K562 (cell line): Measurements from ENCODE around the gene CDRT15. TPM values are rescaled to one million over a fixed set of nuclear protein-coding genes. Genes with fewer than 3 reads are reported as not detected.

Experiments used
- ATAC-seq: fragments of 200-7000 bp; cut with Tn5 transposase; 3 replicates; pipeline ENCODE4 v1.9.1; 2020; ENCODE audit warnings: moderate library complexity
- BruUV-seq: library from RNA; stranded (reverse); fragments of 400-500 nt; replicated peaks from 2 replicates; lab custom pipeline; 2021; lab: Mats Ljungman, UMichigan
- CTCF ChIA-PET: fragments of 300-600 bp; formaldehyde crosslinking; extraction: SDS; loops from one replicate; lab custom pipeline; 2021; ENCODE audit warnings: low intra/inter-chr PET ratio; lab: Yijun Ruan, JAX
- POLR2A ChIA-PET: fragments of 300-600, 350-650 bp; sonication (Branson Sonifier 250); formaldehyde crosslinking; extraction: SDS; loops from one replicate; lab custom pipeline; 2021; ENCODE audit warnings: antibody characterized with exemption, inconsistent platforms; lab: Yijun Ruan, JAX
- DNase-seq, 4 experiments: peaks; one replicate each; pipeline versions ENCODE4 v3.0.0 to v3.0.0-alpha.2; 2011 to 2018; ENCODE audit warnings: low spot score in 3 of 4, mixed read lengths in 3 of 4; ENCODE audit errors: extremely low read depth in 1 of 4
- FAIRE-seq: peaks from 2 replicates; lab custom pipeline; 2011; peaks lifted over from hg19 to GRCh38; lab: Jason Lieb, UNC
- H2AFZ ChIP-seq: 2 replicates; pipeline ENCODE4 v1.6.0; 2011; ENCODE audit warnings: low read depth, low read length, control low read depth, inconsistent platforms
- H3K27ac ChIP-seq: fragments of 200-600 bp; 3 replicates; pipeline ENCODE4 v1.8.0; 2011; ENCODE audit warnings: low read depth, mild to moderate bottlenecking, control low read depth, inconsistent platforms, low read length, moderate library complexity, mixed read lengths; ENCODE audit errors: extremely low read depth
- H3K27me3 ChIP-seq, 2 experiments: fragments of 300-600 bp in 1 of 2; 2 replicates in 1 of 2; 3 replicates in 1 of 2; pipeline versions ENCODE4 v1.6.0 to v1.8.0; 2011; ENCODE audit warnings: inconsistent platforms in 2 of 2, low read length in 2 of 2, mild to moderate bottlenecking in 1 of 2, mixed read lengths in 1 of 2, moderate library complexity in 1 of 2; ENCODE audit not compliant: control insufficient read depth in 2 of 2, insufficient read depth in 2 of 2
- H3K36me3 ChIP-seq: fragments of 300-600 bp; 3 replicates; pipeline ENCODE4 v1.8.0; 2011; ENCODE audit warnings: mild to moderate bottlenecking, low read length, inconsistent platforms; ENCODE audit not compliant: control insufficient read depth, insufficient read depth
- H3K4me1 ChIP-seq, 2 experiments: fragments of 200-600 bp in 1 of 2; replicated peaks in 1 of 2; 2 replicates in 1 of 2; 3 replicates in 1 of 2; pipeline versions ENCODE4 v1.5.1 to v1.8.0; 2011; ENCODE audit warnings: inconsistent platforms in 2 of 2, low read length in 2 of 2, mild to moderate bottlenecking in 1 of 2, mixed read lengths in 1 of 2, moderate library complexity in 1 of 2; ENCODE audit not compliant: control insufficient read depth in 2 of 2, insufficient read depth in 2 of 2
- H3K4me2 ChIP-seq: 2 replicates; pipeline ENCODE4 v1.6.1; 2011; ENCODE audit warnings: low read length, control low read depth, inconsistent platforms, mixed read lengths; ENCODE audit not compliant: insufficient read depth
- H3K4me3 ChIP-seq: fragments of 200-600 bp; sonication (generic), shearing (Covaris generic); 2 replicates; pipeline ENCODE4 v1.5.1; 2016; ENCODE audit warnings: control low read depth, inconsistent platforms
- H3K79me2 ChIP-seq: fragments of 200-600 bp; 3 replicates; pipeline ENCODE4 v1.8.0; 2011; ENCODE audit warnings: low read length, inconsistent platforms; ENCODE audit not compliant: control insufficient read depth, insufficient read depth
- H3K9ac ChIP-seq, 2 experiments: 2 replicates each; pipeline versions ENCODE4 v1.6.0 to v1.6.1; 2011; ENCODE audit warnings: low read depth in 2 of 2, low read length in 2 of 2, control low read depth in 1 of 2, inconsistent platforms in 1 of 2, mild to moderate bottlenecking in 1 of 2, mixed read lengths in 1 of 2; ENCODE audit not compliant: insufficient read depth in 1 of 2
- H3K9me1 ChIP-seq: one replicate; pipeline ENCODE4 v1.6.0; 2011; ENCODE audit warnings: inconsistent platforms, mild to moderate bottlenecking, low read length, moderate library complexity; ENCODE audit not compliant: control insufficient read depth, insufficient read depth
- H3K9me3 ChIP-seq: replicated peaks from 2 replicates; pipeline ENCODE4 v1.5.1; 2011; ENCODE audit warnings: low read depth, low read length, inconsistent platforms; ENCODE audit not compliant: control insufficient read depth, insufficient read depth
- H4K20me1 ChIP-seq: replicated peaks from 2 replicates; pipeline ENCODE4 v1.6.1; 2011; ENCODE audit warnings: low read length, inconsistent platforms, mixed read lengths; ENCODE audit not compliant: control insufficient read depth, insufficient read depth
- MEF2A ChIP-seq: IDR thresholded peaks from 2 replicates; pipeline ENCODE4 v1.6.1; 2011; ENCODE audit warnings: low read depth, mild to moderate bottlenecking, low read length, moderate library complexity; ENCODE audit not compliant: control insufficient read depth
- RB1 ChIP-seq: fragments of 450-650 bp; IDR thresholded peaks from 2 replicates; pipeline ENCODE4 v1.6.1; 2017; ENCODE audit warnings: low read depth, mild to moderate bottlenecking
- ZNF239 ChIP-seq: fragments of 250-450 bp; sonication (Bioruptor Pico); IDR thresholded peaks from 2 replicates; pipeline ENCODE4 v1.4.0; 2020; ENCODE audit warnings: mild to moderate bottlenecking
- ZNF551 ChIP-seq: fragments of 250-450 bp; sonication (Bioruptor Pico); IDR thresholded peaks from 2 replicates; pipeline ENCODE4 v1.5.0; 2021; ENCODE audit warnings: mild to moderate bottlenecking, moderate library complexity
- ZNF77 ChIP-seq: fragments of 250-450 bp; sonication (Bioruptor Pico); IDR thresholded peaks from 2 replicates; pipeline ENCODE4 v1.5.0; 2020
- WGBS: fragments of 100-300 bp; shearing (Covaris generic); methylation state at CpG from one replicate; pipeline ENCODE4 v1.1.6; 2016; ENCODE audit warnings: low coverage, mixed read lengths; ENCODE audit not compliant: insufficient coverage; ENCODE audit errors: missing lambda C conversion rate; 5-methylcytosine and 5-hydroxymethylcytosine counted together
- in situ Hi-C: fragments of 300-500 bp; cut with MboI; formaldehyde crosslinking; loops from 4 replicates; pipeline ENCODE4 v1.15.0; 2018; ENCODE audit warnings: inconsistent platforms, mixed read lengths
- intact Hi-C: fragments of 100-400 bp; cut with micrococcal nuclease; formaldehyde crosslinking; loops from 2 replicates; pipeline ENCODE4 v1.14.2; 2022
- polyA plus RNA-seq, 8 experiments: library from polyadenylated mRNA; depleted of rRNA in 4 of 8; stranded (reverse) in 5 of 8; unstranded in 3 of 8; fragments of >200 nt; fragmentation: Nextera tagmentation in 2 of 8; fragmentation: Illumina TruSeq in 1 of 8; extraction: Ambion mirVana in 2 of 8; extraction: Trizol in 1 of 8; gene quantifications; 2 replicates each; pipeline versions ENCODE4 v1.2.1 to v1.2.3, GENCODE V29; 2011 to 2014; ENCODE audit warnings: inconsistent platforms in 1 of 8, missing spikeins in 1 of 8
- total RNA-seq, 7 experiments: library from RNA; depleted of rRNA in 6 of 7; stranded (reverse); fragments of >200 nt in 6 of 7; fragmentation: Illumina TruSeq in 2 of 7; extraction: Trizol in 2 of 7; gene quantifications; 2 replicates each; pipeline versions ENCODE4 v1.2.1 to v1.2.3, GENCODE V29; 2011 to 2021; ENCODE audit warnings: low replicate concordance in 1 of 7
- TF ChIP-seq, protein P1 (sequence below): fragments of 250-450 bp; sonication (Bioruptor Pico); IDR thresholded peaks from 2 replicates; pipeline ENCODE4 v1.8.0; 2022; ENCODE audit warnings: moderate library complexity, mild to moderate bottlenecking, inconsistent platforms

The CDRT15 gene
- total and polyA plus RNA-seq, 9 of the 15 experiments (the other 6 are each of a cell fraction or from before 2014, with no cell fraction given): not detected

GRCh38 chr17:14211246-14211645 lies 25.4 kb downstream of the CDRT15 start:
- H3K4me2 ChIP-seq: no peak overlapping the region
- in situ Hi-C loops (no loop called here), intact Hi-C loops (no loop called here)
- no peak overlapping the region for H3K27ac ChIP-seq
- ATAC-seq (no peak), DNase-seq (no peak), FAIRE-seq (no peak)
- peaks cover 0 to 13% of the 10 kb centered on the region in 2 experiments; a peak in 3 of 5 replicates for H3K4me1 ChIP-seq
- 0 out of 2 replicates have a peak, but pooled peaks cover 2% of the 10 kb centered on the region for H3K9me3 ChIP-seq
- H3K27me3 ChIP-seq: no peaks in the 10 kb centered on the region
- H4K20me1 ChIP-seq: no peaks in the 10 kb centered on the region
- ChIA-PET POLR2A (no interaction called here), CTCF (no interaction called here)
- peaks cover 6% of the 10 kb centered on the region; the same call in 1 of the 3 replicates for H3K36me3 ChIP-seq
- no peaks in the 10 kb centered on the region for H3K9me1 ChIP-seq
- BruUV-seq: no TSS peak
- no peaks in the 10 kb centered on the region for H3K79me2 ChIP-seq
- H2AFZ ChIP-seq: no peak overlapping the region
- 96% methylated on average over 4 of the region's 4 CpGs for WGBS
- TF ChIP-seq RB1 (no peak), ZNF239 (CRISPR knock-in tag) (no peak), ZNF77 (CRISPR knock-in tag) (no peak), ZNF551 (CRISPR knock-in tag) (no peak), MEF2A (no peak)
- TF ChIP-seq, protein P1, sequence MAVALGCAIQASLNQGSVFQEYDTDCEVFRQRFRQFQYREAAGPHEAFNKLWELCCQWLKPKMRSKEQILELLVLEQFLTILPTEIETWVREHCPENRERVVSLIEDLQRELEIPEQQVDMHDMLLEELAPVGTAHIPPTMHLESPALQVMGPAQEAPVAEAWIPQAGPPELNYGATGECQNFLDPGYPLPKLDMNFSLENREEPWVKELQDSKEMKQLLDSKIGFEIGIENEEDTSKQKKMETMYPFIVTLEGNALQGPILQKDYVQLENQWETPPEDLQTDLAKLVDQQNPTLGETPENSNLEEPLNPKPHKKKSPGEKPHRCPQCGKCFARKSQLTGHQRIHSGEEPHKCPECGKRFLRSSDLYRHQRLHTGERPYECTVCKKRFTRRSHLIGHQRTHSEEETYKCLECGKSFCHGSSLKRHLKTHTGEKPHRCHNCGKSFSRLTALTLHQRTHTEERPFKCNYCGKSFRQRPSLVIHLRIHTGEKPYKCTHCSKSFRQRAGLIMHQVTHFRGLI (CRISPR knock-in tag): no peak
- no peak overlapping the region for H3K9ac ChIP-seq
- no peak overlapping the region for H3K4me3 ChIP-seq
